Rectal smooth muscle tissue (tissue), 1 donor: Measurements from ENCODE around the gene VWF.

Experiments
- H3K27ac ChIP-seq: one replicate; pipeline ENCODE4 v1.7.0; 2013; ENCODE audit warnings: low read depth, low read length, inconsistent platforms
- H3K27me3 ChIP-seq: one replicate; pipeline ENCODE4 v1.7.0; 2013; ENCODE audit warnings: low read length; ENCODE audit not compliant: control insufficient read depth, insufficient read depth
- H3K36me3 ChIP-seq: one replicate; pipeline ENCODE4 v1.7.0; 2013; ENCODE audit warnings: low read length; ENCODE audit not compliant: control insufficient read depth, insufficient read depth
- H3K4me1 ChIP-seq: one replicate; pipeline ENCODE4 v1.7.0; 2013; ENCODE audit warnings: low read length; ENCODE audit not compliant: control insufficient read depth, insufficient read depth
- H3K4me3 ChIP-seq: one replicate; pipeline ENCODE4 v1.7.0; 2013; ENCODE audit warnings: low read length
- H3K9ac ChIP-seq: one replicate; pipeline ENCODE4 v1.7.0; 2013; ENCODE audit warnings: low read length

The VWF gene

GRCh38 chr12:5952031-5952430 is 172.4 kb downstream of the VWF start:
- Histone ChIP-seq H3K27ac (no peak overlapping the region), H3K36me3 (no peaks in the 10 kb centered on the region), H3K4me3 (no peak overlapping the region), H3K4me1 (no peaks in the 10 kb centered on the region), H3K27me3 (no peaks in the 10 kb centered on the region), H3K9ac (no peak overlapping the region)

DNA sequence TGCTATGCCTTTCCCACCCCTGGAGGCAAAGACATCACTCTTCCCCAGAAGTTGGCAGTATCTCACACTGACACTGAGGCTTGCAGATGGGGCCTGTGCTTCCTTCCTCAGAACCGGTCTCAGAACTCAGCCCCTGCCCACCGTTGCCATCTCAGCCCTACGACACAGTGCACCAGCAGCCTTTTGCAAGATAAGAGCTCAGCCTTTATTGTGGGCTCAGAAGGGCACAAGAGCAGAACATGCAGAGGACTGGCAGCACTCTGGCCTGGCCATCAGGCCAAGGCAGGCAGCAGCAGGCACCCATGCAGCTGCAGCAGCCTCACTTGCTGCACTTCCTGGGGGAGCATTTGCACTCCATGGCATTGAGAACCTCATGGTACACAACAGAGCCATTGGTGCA is 175.8 kb downstream of the VWF start:
- H3K27me3 ChIP-seq, result no peaks in the 10 kb centered on the region
- H3K4me3 ChIP-seq, result no peak overlapping the region
- H3K27ac ChIP-seq, result no peak overlapping the region
- no peaks in the 10 kb centered on the region for H3K36me3 ChIP-seq
- no peaks in the 10 kb centered on the region for H3K4me1 ChIP-seq
- no peak overlapping the region for H3K9ac ChIP-seq

GRCh38 chr12:5947006-5947405 is 177.5 kb downstream of the VWF start:
- H3K36me3 ChIP-seq, result no peaks in the 10 kb centered on the region
- H3K4me3 ChIP-seq, result no peak overlapping the region
- no peaks in the 10 kb centered on the region for H3K4me1 ChIP-seq
- H3K27me3 ChIP-seq, result no peaks in the 10 kb centered on the region
- H3K9ac ChIP-seq, result no peak overlapping the region
- H3K27ac ChIP-seq, result no peak overlapping the region

DNA sequence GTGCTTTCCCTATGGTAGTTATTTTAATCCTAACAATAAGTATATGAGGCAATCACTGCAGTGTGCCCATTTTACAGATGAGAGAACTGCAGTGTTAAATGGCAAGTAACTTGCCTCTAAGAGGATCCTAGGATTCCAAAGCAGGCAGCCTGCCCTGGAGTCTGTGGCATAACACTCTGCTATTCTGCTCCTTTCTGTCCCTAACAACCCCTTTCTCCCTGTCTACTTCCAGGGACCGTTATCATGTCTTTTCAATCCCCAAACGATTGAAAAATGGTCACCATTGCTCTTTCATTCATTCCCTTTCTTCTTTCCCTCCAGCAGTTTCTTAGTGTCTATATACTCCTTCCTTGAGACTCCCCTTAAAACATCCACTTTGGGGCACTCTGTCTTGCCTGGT is 178.1 kb downstream of the VWF start:
- Histone ChIP-seq H3K27ac (no peak overlapping the region), H3K9ac (no peak overlapping the region), H3K36me3 (no peaks in the 10 kb centered on the region), H3K27me3 (no peaks in the 10 kb centered on the region), H3K4me1 (no peaks in the 10 kb centered on the region), H3K4me3 (no peak overlapping the region)

DNA sequence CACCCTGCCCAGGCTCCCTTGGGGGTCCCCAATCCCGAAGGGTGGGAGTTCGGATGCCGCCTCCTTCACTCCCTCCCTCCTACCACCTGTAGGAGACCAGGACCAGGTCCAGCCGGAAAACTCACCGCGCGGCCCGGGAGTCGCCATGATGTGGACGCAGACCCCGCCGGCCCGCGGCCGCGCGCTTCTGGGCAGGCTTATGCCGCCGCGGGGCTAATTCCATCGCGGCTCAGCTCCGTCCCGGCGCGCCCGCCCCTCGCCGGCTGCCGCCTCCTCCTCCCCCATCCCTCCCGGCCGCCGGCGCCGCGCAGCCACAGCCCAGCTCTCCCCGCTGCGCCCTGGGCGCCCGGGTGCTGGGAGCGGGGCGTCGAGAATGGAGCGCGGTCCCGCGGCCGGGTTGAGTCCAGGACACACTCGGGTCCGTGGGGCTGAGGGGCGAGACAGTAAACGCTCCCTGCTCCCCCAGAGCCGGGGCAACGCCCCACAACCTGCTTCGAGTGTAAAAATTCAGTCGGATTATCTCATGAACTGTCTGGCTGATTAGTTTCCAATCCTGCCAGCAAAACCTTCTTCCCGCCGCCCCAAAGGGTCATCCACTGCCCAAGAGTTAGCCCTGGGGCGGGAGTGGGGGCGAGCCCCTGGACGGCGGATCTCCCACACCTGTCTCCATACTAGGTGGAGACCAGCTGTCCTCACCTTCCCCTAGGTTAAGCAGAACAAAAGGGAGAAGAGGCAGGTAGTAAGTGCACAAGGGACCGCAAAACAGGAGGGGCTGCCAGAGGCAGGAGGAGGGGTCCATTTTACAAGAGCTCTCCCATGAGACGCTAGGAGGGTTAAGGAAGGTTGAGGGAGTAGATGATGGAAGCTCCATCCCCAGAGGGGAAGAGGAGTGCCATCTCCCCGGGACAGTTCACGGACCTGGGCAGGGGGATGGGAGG is 179.1 kb downstream of the VWF start, which contains the start of gene ANO2:
ANO2 (minus strand) TSS at position 189 of the 938 bp plus-strand sequence; CDS start at position 147, 42 bp downstream.
- Histone ChIP-seq H3K9ac (no peak within 1 kb of the TSS), H3K36me3 (no peaks in the 10 kb centered on the region), H3K27me3 (no peaks in the 10 kb centered on the region), H3K4me1 (no peaks in the 10 kb centered on the region), H3K27ac (no peak within 1 kb of the TSS), H3K4me3 (peak within 1 kb of the TSS; percentile 54)

- Histone ChIP-seq H3K27me3 (no peaks in the 10 kb centered on the region), H3K9ac (no peak overlapping the region), H3K4me1 (no peaks in the 10 kb centered on the region), H3K4me3 (peak overlapping the region; percentile 54), H3K36me3 (no peaks in the 10 kb centered on the region), H3K27ac (no peak overlapping the region)
Observed at GRCh38 chr12:5944688-5945070, 179.8 kb downstream of the VWF start.

DNA sequence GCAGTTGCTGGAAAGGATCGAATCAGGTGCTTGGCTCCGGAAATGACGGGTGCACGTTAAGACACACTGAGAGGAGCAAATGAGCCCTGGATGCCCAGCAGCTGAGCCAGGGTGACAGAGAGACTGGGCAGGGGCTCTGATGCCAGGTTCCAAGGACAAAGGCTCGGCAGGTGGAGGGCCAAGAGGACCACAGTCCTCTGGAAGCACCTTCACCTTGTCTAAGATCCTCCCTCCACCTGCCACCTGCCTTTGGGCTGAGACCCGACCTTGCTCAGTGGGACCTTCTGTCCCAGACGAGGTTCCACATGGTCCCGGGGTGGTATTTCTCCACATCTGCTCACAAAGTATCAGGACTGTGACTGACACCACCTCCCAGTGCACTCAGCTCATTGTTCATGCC is 180.4 kb downstream of the VWF start:
- no peaks in the 10 kb centered on the region for H3K27me3 ChIP-seq
- H3K4me3 ChIP-seq, result no peak overlapping the region
- no peak overlapping the region for H3K9ac ChIP-seq
- no peaks in the 10 kb centered on the region for H3K36me3 ChIP-seq
- H3K27ac ChIP-seq, result no peak overlapping the region
- H3K4me1 ChIP-seq, result no peaks in the 10 kb centered on the region

- H3K9ac ChIP-seq, result no peak overlapping the region
- H3K27me3 ChIP-seq, result no peaks in the 10 kb centered on the region
- no peak overlapping the region for H3K4me3 ChIP-seq
- H3K27ac ChIP-seq, result no peak overlapping the region
- H3K36me3 ChIP-seq, result no peaks in the 10 kb centered on the region
- H3K4me1 ChIP-seq, result no peaks in the 10 kb centered on the region
Observed at GRCh38 chr12:5941907-5942306, 182.6 kb downstream of the VWF start.

DNA sequence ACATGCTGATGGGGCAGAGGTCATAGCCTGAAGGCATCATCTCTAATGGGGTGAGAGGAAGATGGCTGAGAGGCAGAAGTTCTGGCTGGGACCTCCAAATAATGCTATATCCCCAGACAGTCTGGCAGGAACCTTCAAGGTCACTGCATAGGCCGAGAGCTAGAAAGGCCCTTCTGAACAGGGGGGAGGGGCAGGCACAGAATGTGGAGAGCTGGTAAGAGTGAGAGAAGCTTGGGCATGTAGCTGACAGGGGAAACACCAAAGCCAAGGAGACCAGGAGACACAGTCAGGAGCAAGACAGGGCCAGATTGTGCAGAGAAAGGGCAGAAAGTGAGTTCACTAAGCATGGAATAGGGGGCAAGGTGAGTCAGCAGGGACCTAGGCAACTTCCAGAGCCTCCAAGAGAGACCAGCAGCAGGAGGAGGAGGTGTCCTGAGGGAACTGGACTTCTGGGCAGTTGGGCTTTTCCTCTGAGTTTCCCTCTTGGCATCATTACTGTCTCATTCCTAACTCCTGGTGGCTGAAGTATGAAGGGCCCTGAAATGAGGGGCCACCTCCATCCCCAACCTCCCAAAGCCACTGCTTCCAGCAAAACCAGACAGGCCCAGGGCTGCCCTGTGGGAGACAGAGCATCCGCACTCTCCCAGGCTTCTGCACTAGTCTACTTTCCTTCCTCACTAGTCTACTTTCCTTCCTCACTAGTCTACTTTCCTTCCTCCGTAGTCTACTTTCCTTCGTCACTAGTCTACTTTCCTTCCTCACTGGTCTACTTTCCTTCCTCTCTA is 196.5 kb downstream of the VWF start:
- no peak overlapping the region for H3K27ac ChIP-seq
- no peaks in the 10 kb centered on the region for H3K27me3 ChIP-seq
- H3K36me3 ChIP-seq, result no peaks in the 10 kb centered on the region

GRCh38 chr12:5925646-5926045 is 198.8 kb downstream of the VWF start:
- Histone ChIP-seq H3K27ac (no peak overlapping the region), H3K27me3 (no peaks in the 10 kb centered on the region), H3K4me1 (no peaks in the 10 kb centered on the region), H3K4me3 (no peak overlapping the region), H3K36me3 (no peaks in the 10 kb centered on the region), H3K9ac (no peak overlapping the region)

More for the DNA sequence above, 196.5 kb downstream of the VWF start:
- no peak overlapping the region for H3K4me3 ChIP-seq
- H3K9ac ChIP-seq, result no peak overlapping the region
- H3K4me1 ChIP-seq, result no peaks in the 10 kb centered on the region

DNA sequence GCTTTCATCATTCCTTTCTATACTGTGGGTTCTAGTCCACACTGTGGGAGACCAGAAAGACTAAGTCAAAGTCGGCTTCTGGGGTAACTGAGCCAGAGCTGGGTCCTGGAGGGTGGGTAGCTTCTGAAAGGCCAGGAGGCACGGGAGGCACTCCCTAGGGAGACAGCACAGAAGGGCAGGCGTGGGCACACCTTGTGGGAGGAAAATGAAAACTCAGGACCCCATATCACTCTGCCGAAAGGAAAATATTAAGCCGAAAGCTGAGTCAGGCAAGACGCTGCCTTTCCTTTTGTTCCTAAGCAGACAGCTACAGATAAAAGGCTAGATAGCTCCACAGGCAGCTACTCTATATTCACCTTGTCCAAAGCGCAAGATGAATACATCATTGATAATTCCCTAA is 200.1 kb downstream of the VWF start:
- H3K4me1 ChIP-seq, result no peaks in the 10 kb centered on the region
- no peak overlapping the region for H3K9ac ChIP-seq
- no peaks in the 10 kb centered on the region for H3K36me3 ChIP-seq
- H3K27ac ChIP-seq, result no peak overlapping the region
- no peaks in the 10 kb centered on the region for H3K27me3 ChIP-seq
- no peak overlapping the region for H3K4me3 ChIP-seq

DNA sequence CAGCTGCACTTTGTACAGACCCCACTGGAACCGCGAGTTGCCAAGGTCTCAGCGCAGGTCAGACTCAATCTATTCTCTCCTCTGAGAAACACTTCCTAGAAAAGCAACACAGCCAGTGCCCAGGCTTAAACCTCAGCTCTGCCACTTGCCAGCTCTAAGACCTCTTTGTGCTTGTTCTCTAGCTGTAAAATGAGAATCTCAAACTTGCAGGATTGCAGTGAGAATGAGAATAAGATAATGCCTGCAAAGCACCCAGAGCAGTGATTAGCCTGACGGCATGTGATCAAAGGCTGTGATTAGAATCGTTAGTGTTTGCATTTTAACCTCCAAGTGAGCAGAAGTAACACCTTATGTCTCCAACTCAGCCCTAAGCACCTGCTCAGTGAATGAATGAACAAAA is 200.7 kb downstream of the VWF start:
- Histone ChIP-seq H3K9ac (no peak overlapping the region), H3K4me3 (no peak overlapping the region), H3K27ac (no peak overlapping the region), H3K4me1 (no peaks in the 10 kb centered on the region), H3K36me3 (no peaks in the 10 kb centered on the region), H3K27me3 (no peaks in the 10 kb centered on the region)
